ENCODE results near the gene RAPGEF6.

RAPGEF6 gene

GRCh38 chr5:131389869-131390265 is 245.2 kb downstream of the RAPGEF6 start:
- peaks cover 52% of the 10 kb centered on the region for H3K36me3 Mint-ChIP-seq (ENCODE audit: low read depth)
- no peak for TF ChIP-seq CTCF (IDR thresholded peaks at IDR 0.05)
- H3K27ac Mint-ChIP-seq: peak overlapping the region; percentile 25
- no peak overlapping the region for H3K4me3 Mint-ChIP-seq
- no peak for DNase-seq
- no peaks in the 10 kb centered on the region for H3K27me3 Mint-ChIP-seq (ENCODE audit: low read depth, poor library complexity)
- no peaks in the 10 kb centered on the region for H3K9me3 Mint-ChIP-seq
- H3K4me1 Mint-ChIP-seq: peaks cover 69% of the 10 kb centered on the region

GRCh38 chr5:131389096-131389868 is 245.7 kb downstream of the RAPGEF6 start:
- Mint-ChIP-seq H3K27me3 (ENCODE audit: low read depth, poor library complexity) (no peaks in the 10 kb centered on the region), H3K4me3 (no peak overlapping the region), H3K4me1 (peaks cover 73% of the 10 kb centered on the region), H3K27ac (peak overlapping the region; percentile 45), H3K36me3 (ENCODE audit: low read depth) (peaks cover 51% of the 10 kb centered on the region), H3K9me3 (no peaks in the 10 kb centered on the region)
- no peak for TF ChIP-seq CTCF (IDR thresholded peaks at IDR 0.05)
- no peak for DNase-seq

DNA sequence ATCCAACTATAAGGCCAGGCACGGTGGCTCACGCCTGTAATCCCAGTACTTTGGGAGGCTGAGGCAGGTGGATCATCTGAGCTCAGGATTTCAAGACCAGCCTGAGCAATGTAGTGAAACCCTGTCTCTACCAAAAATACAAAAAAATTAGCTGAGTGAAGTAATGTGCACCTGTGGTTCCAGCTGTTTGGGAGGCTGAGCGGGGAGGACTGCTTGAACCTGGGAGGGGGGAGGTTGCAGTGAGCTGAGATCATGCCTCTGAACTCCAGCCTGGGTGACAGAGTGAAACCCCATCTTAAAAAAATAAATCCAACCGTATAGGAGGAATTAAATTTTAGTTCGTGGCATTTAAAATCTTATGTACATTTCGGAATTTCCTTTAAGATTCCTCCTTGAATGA is 247.8 kb downstream of the RAPGEF6 start:
- TF ChIP-seq CTCF (IDR thresholded peaks at IDR 0.05): no peak
- no peaks in the 10 kb centered on the region for H3K9me3 Mint-ChIP-seq
- H3K27me3 Mint-ChIP-seq (ENCODE audit: low read depth, poor library complexity): no peaks in the 10 kb centered on the region
- peaks cover 73% of the 10 kb centered on the region for H3K4me1 Mint-ChIP-seq
- H3K4me3 Mint-ChIP-seq: no peak overlapping the region
- peaks cover 32% of the 10 kb centered on the region for H3K36me3 Mint-ChIP-seq (ENCODE audit: low read depth)
- no peak for DNase-seq
- peak overlapping the region; percentile 99 for H3K27ac Mint-ChIP-seq

DNA sequence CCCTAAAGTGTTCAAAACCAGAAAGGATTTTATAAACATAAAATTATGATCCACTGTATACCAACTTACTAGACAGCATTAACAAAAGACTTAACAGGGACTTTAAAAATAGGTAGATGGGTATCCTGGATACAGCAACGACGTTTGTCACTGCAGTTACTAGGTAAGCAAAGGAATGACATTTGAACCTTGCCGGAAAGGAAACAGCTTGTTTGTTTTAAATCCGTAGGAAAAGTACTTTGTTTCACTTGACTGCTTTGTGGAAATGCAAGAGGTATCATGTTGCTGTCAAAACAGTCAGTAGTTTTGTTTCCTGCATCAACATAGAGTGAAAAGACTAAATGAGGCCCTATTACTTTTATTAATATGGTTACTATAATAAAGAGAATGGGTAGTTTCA is 248.2 kb downstream of the RAPGEF6 start:
- Mint-ChIP-seq H3K27me3 (ENCODE audit: low read depth, poor library complexity) (no peaks in the 10 kb centered on the region), H3K4me1 (peaks cover 78% of the 10 kb centered on the region), H3K4me3 (peak overlapping the region; percentile 23)

DNA sequence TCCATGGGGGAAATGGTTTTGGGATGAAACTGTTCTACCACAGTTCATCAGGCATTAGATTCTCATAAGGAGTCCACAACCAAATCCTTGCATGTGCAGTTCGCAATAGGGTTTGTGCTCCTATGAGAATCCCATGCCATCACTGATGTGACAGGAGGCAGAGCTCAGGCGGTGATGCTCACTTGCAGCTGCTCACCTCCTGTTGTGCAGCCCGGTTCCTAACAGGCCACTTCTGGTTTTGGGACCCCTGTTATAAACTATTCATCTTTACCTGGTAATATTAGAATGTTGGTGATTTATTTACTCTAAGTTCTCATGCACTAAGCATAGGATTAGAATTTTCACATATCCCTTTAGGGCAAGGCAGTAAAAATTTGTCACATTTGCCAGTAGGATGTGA is 248.9 kb downstream of the RAPGEF6 start:
- no peak for TF ChIP-seq CTCF (IDR thresholded peaks at IDR 0.05)

More for the DNA sequence above, 248.2 kb downstream of the RAPGEF6 start:
- no peak for TF ChIP-seq CTCF (IDR thresholded peaks at IDR 0.05)
- H3K27ac Mint-ChIP-seq: peak overlapping the region; percentile 99
- no peak for DNase-seq
- no peaks in the 10 kb centered on the region for H3K9me3 Mint-ChIP-seq
- H3K36me3 Mint-ChIP-seq (ENCODE audit: low read depth): peaks cover 29% of the 10 kb centered on the region

More for the DNA sequence above, 248.9 kb downstream of the RAPGEF6 start:
- peaks cover 28% of the 10 kb centered on the region for H3K36me3 Mint-ChIP-seq (ENCODE audit: low read depth)
- peaks cover 84% of the 10 kb centered on the region for H3K4me1 Mint-ChIP-seq
- H3K9me3 Mint-ChIP-seq: no peaks in the 10 kb centered on the region
- peak overlapping the region; percentile 99 for H3K27ac Mint-ChIP-seq
- DNase-seq: no peak
- peaks cover 2% of the 10 kb centered on the region for H3K27me3 Mint-ChIP-seq (ENCODE audit: low read depth, poor library complexity)
- no peak overlapping the region for H3K4me3 Mint-ChIP-seq
